Measurements from ENCODE around the gene GRK3.

Gene GRK3

DNA sequence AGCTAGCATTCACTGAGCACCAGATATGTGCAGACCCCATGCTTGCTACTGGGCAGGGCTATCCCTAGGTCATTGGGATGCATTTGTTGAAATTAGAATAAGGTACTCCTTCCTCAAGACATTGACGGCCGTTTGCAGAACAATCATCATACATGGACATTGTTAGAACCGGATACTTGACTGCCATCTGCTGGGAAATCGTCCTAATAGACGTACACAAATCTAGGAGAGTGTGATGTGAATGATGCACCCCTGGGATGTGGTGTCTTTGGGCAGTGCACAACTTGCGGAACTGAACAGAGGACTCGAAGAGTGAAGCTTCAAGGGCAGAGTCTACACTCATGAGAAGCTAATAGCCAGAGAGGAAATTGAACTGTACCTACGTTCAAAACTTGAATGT lies 213.4 kb downstream of the GRK3 start:
- Mint-ChIP-seq H3K27ac (no peak overlapping the region), H3K9me3 (no peaks in the 10 kb centered on the region), H3K27me3 (ENCODE audit: low read depth) (no peaks in the 10 kb centered on the region), H3K4me3 (no peak overlapping the region), H3K4me1 (ENCODE audit: low read depth) (peaks cover 11% of the 10 kb centered on the region), H3K36me3 (ENCODE audit: low read depth) (peaks cover 5% of the 10 kb centered on the region)
- no peak for DNase-seq (ENCODE audit: low spot score)
